ENCODE measurements around the gene TAF6.

Gene TAF6

GRCh38 chr7:100071018-100071723, 48.0 kb downstream of the TAF6 start:
- DNase-seq (ENCODE audit: low spot score), result no peak
- no peak for TF ChIP-seq CTCF (IDR thresholded peaks at IDR 0.05; ENCODE audit: extremely low read depth, missing control alignments)

GRCh38 chr7:100069991-100070390, 49.2 kb downstream of the TAF6 start:
- DNase-seq (ENCODE audit: low spot score), result no peak
- no peak for TF ChIP-seq CTCF (IDR thresholded peaks at IDR 0.05; ENCODE audit: extremely low read depth, missing control alignments)

GRCh38 chr7:100066953-100067352, 52.2 kb downstream of the TAF6 start:
- DNase-seq (ENCODE audit: low spot score), result no peak
- TF ChIP-seq CTCF (IDR thresholded peaks at IDR 0.05; ENCODE audit: extremely low read depth, missing control alignments), result no peak

- no peak for DNase-seq (ENCODE audit: low spot score)
- TF ChIP-seq CTCF (IDR thresholded peaks at IDR 0.05; ENCODE audit: extremely low read depth, missing control alignments), result no peak
These were observed 53.5 kb downstream of the TAF6 start for GRCh38 chr7:100065452-100066186.

- DNase-seq (ENCODE audit: low spot score), result no peak
- TF ChIP-seq CTCF (IDR thresholded peaks at IDR 0.05; ENCODE audit: extremely low read depth, missing control alignments), result no peak
These were observed 55.0 kb downstream of the TAF6 start for GRCh38 chr7:100064162-100064561.

- no peak for TF ChIP-seq CTCF (IDR thresholded peaks at IDR 0.05; ENCODE audit: extremely low read depth, missing control alignments)
- DNase-seq (ENCODE audit: low spot score), result no peak
These were observed 55.8 kb downstream of the TAF6 start for GRCh38 chr7:100063376-100063775.

GRCh38 chr7:100061518-100062193, 57.5 kb downstream of the TAF6 start:
- no peak for TF ChIP-seq CTCF (IDR thresholded peaks at IDR 0.05; ENCODE audit: extremely low read depth, missing control alignments)
- no peak for DNase-seq (ENCODE audit: low spot score)

Data from GM20000 (cell line).